HepG2 (cell line): ENCODE results near the gene SLC43A3. TPM values are rescaled to one million over a fixed set of nuclear protein-coding genes. Genes with fewer than 3 reads are reported as not detected.

ENCODE experiments used
- EP300 ChIP-seq, 3 experiments: sonication (generic) in 1 of 3; formaldehyde crosslinking in 1 of 3; IDR thresholded peaks; 2 replicates each; pipeline versions ENCODE4 v1.5.1 to v1.6.1; 2011 to 2020; ENCODE audit warnings: low read depth in 2 of 3, low read length in 2 of 3, borderline replicate concordance in 1 of 3, improper control_type of control experiment in 1 of 3, mild to moderate bottlenecking in 1 of 3, missing genetic modification reagents in 1 of 3, moderate library complexity in 1 of 3
- JARID2 ChIP-seq: sonication (generic); formaldehyde crosslinking; IDR thresholded peaks from 2 replicates; pipeline ENCODE4 v1.8.1; 2023; ENCODE audit warnings: missing genetic modification reagents, inconsistent platforms; ENCODE audit not compliant: insufficient replicate concordance
- MED1 ChIP-seq: sonication (generic); formaldehyde crosslinking; IDR thresholded peaks from 2 replicates; pipeline ENCODE4 v1.4.0; 2020; ENCODE audit warnings: missing genetic modification reagents
- NR2F6 ChIP-seq, 2 experiments: IDR thresholded peaks; 2 replicates each; pipeline ENCODE4 v1.6.1; 2016; ENCODE audit warnings: antibody characterized with exemption in 1 of 2, mild to moderate bottlenecking in 1 of 2
- SMC3 ChIP-seq: IDR thresholded peaks from 2 replicates; pipeline ENCODE4 v1.6.1; 2011; ENCODE audit warnings: low read length, improper control_type of control experiment
- SNAI1 ChIP-seq: sonication (generic); formaldehyde crosslinking; IDR thresholded peaks from 2 replicates; pipeline ENCODE4 v1.5.0; 2020; ENCODE audit warnings: mild to moderate bottlenecking, missing genetic modification reagents, borderline replicate concordance
- SOX6 ChIP-seq, 2 experiments: fragments of 450-650 bp in 1 of 2; sonication (generic) in 1 of 2; formaldehyde crosslinking in 1 of 2; IDR thresholded peaks; 2 replicates each; pipeline versions ENCODE4 v1.4.0 to v1.6.1; 2017 to 2020; ENCODE audit warnings: antibody characterized with exemption in 1 of 2, mild to moderate bottlenecking in 1 of 2, missing genetic modification reagents in 1 of 2
- USF2 ChIP-seq, 2 experiments: sonication (generic) in 1 of 2; formaldehyde crosslinking in 1 of 2; IDR thresholded peaks; 2 replicates each; pipeline versions ENCODE4 v1.5.1 to v1.6.1; 2011 to 2020; ENCODE audit warnings: borderline replicate concordance in 1 of 2, low read depth in 1 of 2, low read length in 1 of 2, mild to moderate bottlenecking in 1 of 2, missing genetic modification reagents in 1 of 2, moderate library complexity in 1 of 2
- ZFP82 ChIP-seq: sonication (generic); formaldehyde crosslinking; IDR thresholded peaks from 2 replicates; pipeline ENCODE4 v1.5.1; 2020; ENCODE audit warnings: mild to moderate bottlenecking, missing genetic modification reagents, borderline replicate concordance
- ZNF644 ChIP-seq: IDR thresholded peaks from 2 replicates; pipeline ENCODE4 v1.6.1; 2016; ENCODE audit warnings: low read depth
- polyA plus RNA-seq, 8 experiments: library from polyadenylated mRNA; depleted of rRNA in 3 of 8; stranded (reverse) in 7 of 8; unstranded in 1 of 8; fragments of >200 nt; fragmentation: Illumina TruSeq in 4 of 8; extraction: Trizol in 4 of 8; gene quantifications; 2 replicates each; pipeline versions ENCODE4 v1.2.1 to v1.2.3, GENCODE V29; 2011 to 2016; ENCODE audit warnings: low read depth in 4 of 8, missing spikeins in 1 of 8, mixed read lengths in 1 of 8; ENCODE audit not compliant: insufficient read depth in 1 of 8
- total RNA-seq, 5 experiments: library from RNA; depleted of rRNA; stranded (reverse); fragments of >200 nt; fragmentation: Illumina TruSeq; extraction: Trizol; gene quantifications; 2 replicates each; pipeline ENCODE4 v1.2.3, GENCODE V29; 2016; ENCODE audit warnings: low read depth in 1 of 5
- TF ChIP-seq, protein P1 (sequence below): sonication (generic); formaldehyde crosslinking; IDR thresholded peaks from 2 replicates; pipeline ENCODE4 v1.4.0; 2020; ENCODE audit warnings: missing genetic modification reagents
- TF ChIP-seq, protein P2 (sequence below): sonication (generic); formaldehyde crosslinking; IDR thresholded peaks from 2 replicates; pipeline ENCODE4 v1.8.0; 2022; ENCODE audit warnings: missing genetic modification reagents, mild to moderate bottlenecking, moderate library complexity, borderline replicate concordance
- TF ChIP-seq, protein P3 (sequence below): sonication (generic); formaldehyde crosslinking; IDR thresholded peaks from 2 replicates; pipeline ENCODE4 v1.4.0; 2020; ENCODE audit warnings: missing genetic modification reagents, borderline replicate concordance
- TF ChIP-seq, protein P4 (sequence below): sonication (generic); formaldehyde crosslinking; IDR thresholded peaks from 2 replicates; pipeline ENCODE4 v1.9.0; 2022; ENCODE audit warnings: low read depth, missing genetic modification reagents

Gene SLC43A3
- total and polyA plus RNA-seq, 2 of the 13 experiments (the other 11 are each of a cell fraction or from before 2014, with no cell fraction given): 2.6 TPM; not detected in 1

GRCh38 chr11:57438345-57439285 is 11.7 kb upstream of the SLC43A3 start (continued):
- TF ChIP-seq EP300 (IDR thresholded peaks at IDR 0.05; ENCODE audit: low read depth in 2 of 2, low read length in 2 of 2) (peak in 1 of 2 experiments; percentile 14; a peak in 1 of 4 replicates), EP300 (CRISPR knock-in tag; IDR thresholded peaks at IDR 0.05; ENCODE audit: borderline replicate concordance) (no peak), ZFP82 (CRISPR knock-in tag) (no peak), ZNF644 (peak; percentile 77; the same call in 1 of the 2 replicates), MED1 (CRISPR knock-in tag) (0 out of 2 replicates have a peak, but pooled peaks have one; percentile 20), SNAI1 (CRISPR knock-in tag) (no peak), USF2 (IDR thresholded peaks at IDR 0.05; ENCODE audit: low read depth, low read length) (no peak), USF2 (CRISPR knock-in tag; IDR thresholded peaks at IDR 0.05; ENCODE audit: borderline replicate concordance) (no peak), SMC3 (no peak), NR2F6 (IDR thresholded peaks at IDR 0.05) (no peak), NR2F6 (CRISPR knock-in tag; IDR thresholded peaks at IDR 0.05) (peak; percentile 32; the same call in 1 of the 2 replicates), SOX6 (IDR thresholded peaks at IDR 0.05) (no peak), SOX6 (CRISPR knock-in tag; IDR thresholded peaks at IDR 0.05) (peak; percentile 43; the same call in 1 of the 2 replicates), JARID2 (CRISPR knock-in tag) (no peak)
- TF ChIP-seq, protein P1, sequence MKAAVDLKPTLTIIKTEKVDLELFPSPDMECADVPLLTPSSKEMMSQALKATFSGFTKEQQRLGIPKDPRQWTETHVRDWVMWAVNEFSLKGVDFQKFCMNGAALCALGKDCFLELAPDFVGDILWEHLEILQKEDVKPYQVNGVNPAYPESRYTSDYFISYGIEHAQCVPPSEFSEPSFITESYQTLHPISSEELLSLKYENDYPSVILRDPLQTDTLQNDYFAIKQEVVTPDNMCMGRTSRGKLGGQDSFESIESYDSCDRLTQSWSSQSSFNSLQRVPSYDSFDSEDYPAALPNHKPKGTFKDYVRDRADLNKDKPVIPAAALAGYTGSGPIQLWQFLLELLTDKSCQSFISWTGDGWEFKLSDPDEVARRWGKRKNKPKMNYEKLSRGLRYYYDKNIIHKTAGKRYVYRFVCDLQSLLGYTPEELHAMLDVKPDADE (CRISPR knock-in tag): no peak
- TF ChIP-seq, protein P2, sequence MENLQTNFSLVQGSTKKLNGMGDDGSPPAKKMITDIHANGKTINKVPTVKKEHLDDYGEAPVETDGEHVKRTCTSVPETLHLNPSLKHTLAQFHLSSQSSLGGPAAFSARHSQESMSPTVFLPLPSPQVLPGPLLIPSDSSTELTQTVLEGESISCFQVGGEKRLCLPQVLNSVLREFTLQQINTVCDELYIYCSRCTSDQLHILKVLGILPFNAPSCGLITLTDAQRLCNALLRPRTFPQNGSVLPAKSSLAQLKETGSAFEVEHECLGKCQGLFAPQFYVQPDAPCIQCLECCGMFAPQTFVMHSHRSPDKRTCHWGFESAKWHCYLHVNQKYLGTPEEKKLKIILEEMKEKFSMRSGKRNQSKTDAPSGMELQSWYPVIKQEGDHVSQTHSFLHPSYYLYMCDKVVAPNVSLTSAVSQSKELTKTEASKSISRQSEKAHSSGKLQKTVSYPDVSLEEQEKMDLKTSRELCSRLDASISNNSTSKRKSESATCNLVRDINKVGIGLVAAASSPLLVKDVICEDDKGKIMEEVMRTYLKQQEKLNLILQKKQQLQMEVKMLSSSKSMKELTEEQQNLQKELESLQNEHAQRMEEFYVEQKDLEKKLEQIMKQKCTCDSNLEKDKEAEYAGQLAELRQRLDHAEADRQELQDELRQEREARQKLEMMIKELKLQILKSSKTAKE: no peak
- TF ChIP-seq, protein P3, sequence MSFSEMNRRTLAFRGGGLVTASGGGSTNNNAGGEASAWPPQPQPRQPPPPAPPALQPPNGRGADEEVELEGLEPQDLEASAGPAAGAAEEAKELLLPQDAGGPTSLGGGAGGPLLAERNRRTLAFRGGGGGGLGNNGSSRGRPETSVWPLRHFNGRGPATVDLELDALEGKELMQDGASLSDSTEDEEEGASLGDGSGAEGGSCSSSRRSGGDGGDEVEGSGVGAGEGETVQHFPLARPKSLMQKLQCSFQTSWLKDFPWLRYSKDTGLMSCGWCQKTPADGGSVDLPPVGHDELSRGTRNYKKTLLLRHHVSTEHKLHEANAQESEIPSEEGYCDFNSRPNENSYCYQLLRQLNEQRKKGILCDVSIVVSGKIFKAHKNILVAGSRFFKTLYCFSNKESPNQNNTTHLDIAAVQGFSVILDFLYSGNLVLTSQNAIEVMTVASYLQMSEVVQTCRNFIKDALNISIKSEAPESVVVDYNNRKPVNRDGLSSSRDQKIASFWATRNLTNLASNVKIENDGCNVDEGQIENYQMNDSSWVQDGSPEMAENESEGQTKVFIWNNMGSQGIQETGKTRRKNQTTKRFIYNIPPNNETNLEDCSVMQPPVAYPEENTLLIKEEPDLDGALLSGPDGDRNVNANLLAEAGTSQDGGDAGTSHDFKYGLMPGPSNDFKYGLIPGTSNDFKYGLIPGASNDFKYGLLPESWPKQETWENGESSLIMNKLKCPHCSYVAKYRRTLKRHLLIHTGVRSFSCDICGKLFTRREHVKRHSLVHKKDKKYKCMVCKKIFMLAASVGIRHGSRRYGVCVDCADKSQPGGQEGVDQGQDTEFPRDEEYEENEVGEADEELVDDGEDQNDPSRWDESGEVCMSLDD (CRISPR knock-in tag): no peak
- TF ChIP-seq, protein P4, sequence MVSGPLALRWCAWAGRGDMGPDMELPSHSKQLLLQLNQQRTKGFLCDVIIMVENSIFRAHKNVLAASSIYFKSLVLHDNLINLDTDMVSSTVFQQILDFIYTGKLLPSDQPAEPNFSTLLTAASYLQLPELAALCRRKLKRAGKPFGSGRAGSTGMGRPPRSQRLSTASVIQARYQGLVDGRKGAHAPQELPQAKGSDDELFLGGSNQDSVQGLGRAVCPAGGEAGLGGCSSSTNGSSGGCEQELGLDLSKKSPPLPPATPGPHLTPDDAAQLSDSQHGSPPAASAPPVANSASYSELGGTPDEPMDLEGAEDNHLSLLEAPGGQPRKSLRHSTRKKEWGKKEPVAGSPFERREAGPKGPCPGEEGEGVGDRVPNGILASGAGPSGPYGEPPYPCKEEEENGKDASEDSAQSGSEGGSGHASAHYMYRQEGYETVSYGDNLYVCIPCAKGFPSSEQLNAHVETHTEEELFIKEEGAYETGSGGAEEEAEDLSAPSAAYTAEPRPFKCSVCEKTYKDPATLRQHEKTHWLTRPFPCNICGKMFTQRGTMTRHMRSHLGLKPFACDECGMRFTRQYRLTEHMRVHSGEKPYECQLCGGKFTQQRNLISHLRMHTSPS (CRISPR knock-in tag): no peak
